CD4-positive, alpha-beta T cell (primary cell): ENCODE results near the gene CPNE8. TPM values are rescaled to one million over a fixed set of nuclear protein-coding genes. Genes with fewer than 3 reads are reported as not detected.

Experiments
- ATAC-seq: fragments of 200-7000 bp; cut with Tn5 transposase; one replicate; pipeline ENCODE4 v1.10.0; 2022; ENCODE audit warnings: mild to moderate bottlenecking; ENCODE audit not compliant: poor library complexity
- CTCF ChIA-PET: fragments of 350-600 bp; sonication (Branson Sonifier 250); formaldehyde crosslinking; loops from one replicate; lab custom pipeline; 2021; ENCODE audit warnings: antibody characterized with exemption, inconsistent platforms; lab: Charles Lee
- POLR2A ChIA-PET: fragments of 350-600 bp; sonication (Branson Sonifier 250); formaldehyde crosslinking; loops from one replicate; lab custom pipeline; 2021; ENCODE audit warnings: antibody characterized with exemption, inconsistent platforms; lab: Charles Lee
- DNase-seq, 14 experiments: peaks; one replicate each; pipeline ENCODE4 v3.0.0-alpha.2; 2013 to 2020; ENCODE audit warnings: mixed read lengths in 2 of 14
- H3K27ac ChIP-seq, 2 donors: one replicate each; pipeline versions ENCODE4 v1.5.1 to v1.7.0; 2013; ENCODE audit warnings: low read length in 2 of 2, low read depth in 1 of 2, mild to moderate bottlenecking in 1 of 2
- H3K27me3 ChIP-seq, 2 experiments: 1 replicate in 1 of 2; 2 replicates in 1 of 2; pipeline versions ENCODE4 v1.6.1 to v1.7.0; 2013; ENCODE audit warnings: low read length in 2 of 2, control low read depth in 1 of 2, mild to moderate bottlenecking in 1 of 2, moderate library complexity in 1 of 2; ENCODE audit not compliant: insufficient read depth in 2 of 2, control insufficient read depth in 1 of 2
- H3K36me3 ChIP-seq: one replicate; pipeline ENCODE4 v1.6.1; 2013; ENCODE audit warnings: low read length, control low read depth; ENCODE audit not compliant: insufficient read depth
- H3K4me1 ChIP-seq: one replicate; pipeline ENCODE4 v1.6.1; 2013; ENCODE audit warnings: low read length, control low read depth; ENCODE audit not compliant: insufficient read depth
- H3K4me3 ChIP-seq: one replicate; pipeline ENCODE4 v1.5.1; 2013; ENCODE audit warnings: mild to moderate bottlenecking, low read length, moderate library complexity
- H3K9me3 ChIP-seq, 2 experiments: 1 replicate in 1 of 2; 2 replicates in 1 of 2; pipeline versions ENCODE4 v1.6.1 to v1.7.0; 2013; ENCODE audit warnings: low read length in 2 of 2, mild to moderate bottlenecking in 2 of 2, control low read depth in 1 of 2, moderate library complexity in 1 of 2; ENCODE audit not compliant: control insufficient read depth in 1 of 2, insufficient read depth in 1 of 2
- H3K27ac Mint-ChIP-seq: one replicate; pipeline ENCODE4 v1.8.0; 2020; ENCODE audit warnings: mixed read lengths
- H3K27me3 Mint-ChIP-seq: one replicate; pipeline ENCODE4 v1.8.0; 2021; ENCODE audit warnings: mixed read lengths
- H3K36me3 Mint-ChIP-seq: one replicate; pipeline ENCODE4 v1.8.0; 2021; ENCODE audit warnings: low read depth, mixed read lengths
- H3K4me1 Mint-ChIP-seq: one replicate; pipeline ENCODE4 v1.8.0; 2021; ENCODE audit warnings: low read depth, mixed read lengths
- H3K4me3 Mint-ChIP-seq: one replicate; pipeline ENCODE4 v1.8.0; 2020; ENCODE audit warnings: mild to moderate bottlenecking, mixed read lengths
- H3K9me3 Mint-ChIP-seq: one replicate; pipeline ENCODE4 v1.8.0; 2020; ENCODE audit warnings: mixed read lengths
- CTCF ChIP-seq: fragments of 200-600 bp; IDR thresholded peaks from one replicate; pipeline ENCODE4 v1.8.0; 2022; ENCODE audit warnings: antibody characterized with exemption, mild to moderate bottlenecking
- intact Hi-C, 2 experiments: fragments of 100-400 bp; cut with DNase I in 1 of 2; cut with micrococcal nuclease in 1 of 2; formaldehyde crosslinking; loops; one replicate each; pipeline versions ENCODE4 v1.15.1 to v1.9.0; 2023 to 2025; cut with DNase I, micrococcal nuclease
- total RNA-seq, 174 experiments: library from RNA in 2 of 174; stranded (reverse) in 2 of 174; gene quantifications; one replicate each; pipeline ENCODE4 v1.2.3 and lab custom pipeline; 2021 to 2026

CPNE8 gene
- total RNA-seq, 2 experiments from 2014 or later = 2.7 to 3.6 TPM

- Histone ChIP-seq H3K9me3 (no peaks in the 10 kb centered on the region), H3K27ac (no peak overlapping the region), H3K4me1 (no peaks in the 10 kb centered on the region), H3K36me3 (no peaks in the 10 kb centered on the region), H3K4me3 (no peak overlapping the region), H3K27me3 (no peaks in the 10 kb centered on the region)
- no peak for TF ChIP-seq CTCF
- intact Hi-C loops = no loop called here
- H3K4me3 Mint-ChIP-seq = no peak overlapping the region
- POLR2A ChIA-PET = no interaction called here
- peaks cover 4% of the 10 kb centered on the region for H3K36me3 Mint-ChIP-seq
- CTCF ChIA-PET = no interaction called here
- H3K4me1 Mint-ChIP-seq = no peaks in the 10 kb centered on the region
- no peaks in the 10 kb centered on the region for H3K9me3 Mint-ChIP-seq
- H3K27me3 Mint-ChIP-seq = no peaks in the 10 kb centered on the region
- DNase-seq (no peak), ATAC-seq (no peak)
- H3K27ac Mint-ChIP-seq = no peak overlapping the region
These were observed 210.3 kb downstream of the CPNE8 start for GRCh38 chr12:38695057-38695456.

GRCh38 chr12:38691164-38691563 is 214.2 kb downstream of the CPNE8 start:
- Mint-ChIP-seq H3K27me3 (no peaks in the 10 kb centered on the region), H3K36me3 (no peaks in the 10 kb centered on the region), H3K4me1 (no peaks in the 10 kb centered on the region), H3K27ac (no peak overlapping the region), H3K9me3 (no peaks in the 10 kb centered on the region), H3K4me3 (no peak overlapping the region)
- ChIA-PET CTCF (no interaction called here), POLR2A (no interaction called here)
- peaks cover 0 to 5% of the 10 kb centered on the region in 2 experiments for H3K9me3 ChIP-seq
- no peak overlapping the region for H3K4me3 ChIP-seq
- no peaks in the 10 kb centered on the region for H3K4me1 ChIP-seq
- TF ChIP-seq CTCF = no peak
- no peak overlapping the region for H3K27ac ChIP-seq
- DNase-seq (no peak), ATAC-seq (no peak)
- no peaks in the 10 kb centered on the region for H3K27me3 ChIP-seq
- intact Hi-C loops = no loop called here
- H3K36me3 ChIP-seq = no peaks in the 10 kb centered on the region

GRCh38 chr12:38690646-38691045 is 214.7 kb downstream of the CPNE8 start:
- Histone ChIP-seq H3K4me1 (no peaks in the 10 kb centered on the region), H3K9me3 (peaks cover 0 to 5% of the 10 kb centered on the region in 2 experiments), H3K36me3 (no peaks in the 10 kb centered on the region), H3K27me3 (no peaks in the 10 kb centered on the region), H3K27ac (no peak overlapping the region), H3K4me3 (no peak overlapping the region)
- no peaks in the 10 kb centered on the region for H3K4me1 Mint-ChIP-seq
- POLR2A ChIA-PET = no interaction called here
- ATAC-seq (no peak), DNase-seq (no peak)
- intact Hi-C loops = no loop called here
- CTCF ChIA-PET = no interaction called here
- TF ChIP-seq CTCF = no peak
- no peaks in the 10 kb centered on the region for H3K9me3 Mint-ChIP-seq
- no peaks in the 10 kb centered on the region for H3K36me3 Mint-ChIP-seq
- H3K27me3 Mint-ChIP-seq = no peaks in the 10 kb centered on the region
- H3K27ac Mint-ChIP-seq = no peak overlapping the region
- no peak overlapping the region for H3K4me3 Mint-ChIP-seq
